ENCODE measurements around the gene C1QTNF12.

- TF ChIP-seq TEAD4 (IDR thresholded peaks at IDR 0.05; ENCODE audit: borderline replicate concordance, insufficient read depth) (no peak), POLR2AphosphoS5 (IDR thresholded peaks at IDR 0.05; ENCODE audit: low read depth, low read length) (no peak), JUND (IDR thresholded peaks at IDR 0.05) (no peak), MAX (IDR thresholded peaks at IDR 0.05; ENCODE audit: low read depth) (no peak), CTCF (IDR thresholded peaks at IDR 0.05) (no peak), RCOR1 (IDR thresholded peaks at IDR 0.05; ENCODE audit: low read length) (no peak), TCF12 (IDR thresholded peaks at IDR 0.05) (no peak), EP300 (IDR thresholded peaks at IDR 0.05; ENCODE audit: borderline replicate concordance in 1 of 2, low read depth in 1 of 2, low read length in 1 of 2) (no peak), NRF1 (IDR thresholded peaks at IDR 0.05; ENCODE audit: low read depth, low read length) (no peak), SIN3A (IDR thresholded peaks at IDR 0.05; ENCODE audit: borderline replicate concordance, low read depth, low read length) (no peak)
Observed at GRCh38 chr1:1228187-1228586, 18.3 kb downstream of the C1QTNF12 start.

Measured in SK-N-SH (cell line).